Measurements from ENCODE around the gene MALSU1. TPM values are rescaled to one million over a fixed set of nuclear protein-coding genes. Genes with fewer than 3 reads are reported as not detected.

The MALSU1 gene
- total and polyA plus RNA-seq, 2 of the 13 experiments (the other 11 are each of a cell fraction or from before 2014, with no cell fraction given), result 72.0 to 141 TPM

GRCh38 chr7:23277359-23277989 lies 21.7 kb upstream of the MALSU1 start (continued):
- peak; percentile 66; the same call in 1 of the 2 replicates for TF ChIP-seq ELF3 (CRISPR knock-in tag; IDR thresholded peaks at IDR 0.05)
- TF ChIP-seq ZBTB46 (CRISPR knock-in tag; IDR thresholded peaks at IDR 0.05; ENCODE audit: borderline replicate concordance), result no peak
- TF ChIP-seq ZNF136 (CRISPR knock-in tag; IDR thresholded peaks at IDR 0.05; ENCODE audit: low read depth), result no peak
- TF ChIP-seq ZZZ3 (CRISPR knock-in tag; IDR thresholded peaks at IDR 0.05; ENCODE audit: borderline replicate concordance), result no peak
- peak; percentile 46; the same call in 1 of the 2 replicates for TF ChIP-seq CEBPG (CRISPR knock-in tag; IDR thresholded peaks at IDR 0.05)
- peak in 1 of 2 experiments; percentile 25; a peak in 1 of 4 replicates for TF ChIP-seq HMGXB4 (CRISPR knock-in tag; IDR thresholded peaks at IDR 0.05; ENCODE audit: borderline replicate concordance in 1 of 2, low read depth in 1 of 2)
- TF ChIP-seq MIXL1 (CRISPR knock-in tag; IDR thresholded peaks at IDR 0.05), result 0 out of 2 replicates have a peak, but pooled peaks have one; percentile 57
- TF ChIP-seq ETV5 (CRISPR knock-in tag; IDR thresholded peaks at IDR 0.05; ENCODE audit: borderline replicate concordance), result no peak
- TF ChIP-seq ZNF414 (CRISPR knock-in tag; IDR thresholded peaks at IDR 0.05), result no peak
- no peak for TF ChIP-seq ZNF235 (CRISPR knock-in tag; IDR thresholded peaks at IDR 0.05; ENCODE audit: borderline replicate concordance)
- TF ChIP-seq GATAD1 (CRISPR knock-in tag; IDR thresholded peaks at IDR 0.05), result 0 out of 2 replicates have a peak, but pooled peaks have one; percentile 22
- TF ChIP-seq SALL1 (CRISPR knock-in tag; IDR thresholded peaks at IDR 0.05), result no peak
- TF ChIP-seq CREB1 (IDR thresholded peaks at IDR 0.05), result no peak
- TF ChIP-seq CREB1 (CRISPR knock-in tag; IDR thresholded peaks at IDR 0.05), result 0 out of 2 replicates have a peak, but pooled peaks have one; percentile 12
- no peak for TF ChIP-seq THYN1 (CRISPR knock-in tag; IDR thresholded peaks at IDR 0.05; ENCODE audit: borderline replicate concordance, low read depth)
- no peak for TF ChIP-seq ZNF160 (CRISPR knock-in tag; IDR thresholded peaks at IDR 0.05)
- TF ChIP-seq THRA (CRISPR knock-in tag; IDR thresholded peaks at IDR 0.05; ENCODE audit: borderline replicate concordance), result 0 out of 2 replicates have a peak, but pooled peaks have one; percentile 17
- peak; percentile 32; the same call in 1 of the 2 replicates for TF ChIP-seq KAT8 (CRISPR knock-in tag; IDR thresholded peaks at IDR 0.05)
- TF ChIP-seq HNF4A (CRISPR knock-in tag; IDR thresholded peaks at IDR 0.05), result no peak
- 0 out of 2 replicates have a peak, but pooled peaks have one; percentile 21 for TF ChIP-seq BCL6 (CRISPR knock-in tag; IDR thresholded peaks at IDR 0.05)
- peak; percentile 61; the same call in 1 of the 2 replicates for TF ChIP-seq ERF (CRISPR knock-in tag; IDR thresholded peaks at IDR 0.05)
- no peak for TF ChIP-seq BATF2 (CRISPR knock-in tag; IDR thresholded peaks at IDR 0.05)
